ENCODE data around the gene DGKQ.

The DGKQ gene, protein sequence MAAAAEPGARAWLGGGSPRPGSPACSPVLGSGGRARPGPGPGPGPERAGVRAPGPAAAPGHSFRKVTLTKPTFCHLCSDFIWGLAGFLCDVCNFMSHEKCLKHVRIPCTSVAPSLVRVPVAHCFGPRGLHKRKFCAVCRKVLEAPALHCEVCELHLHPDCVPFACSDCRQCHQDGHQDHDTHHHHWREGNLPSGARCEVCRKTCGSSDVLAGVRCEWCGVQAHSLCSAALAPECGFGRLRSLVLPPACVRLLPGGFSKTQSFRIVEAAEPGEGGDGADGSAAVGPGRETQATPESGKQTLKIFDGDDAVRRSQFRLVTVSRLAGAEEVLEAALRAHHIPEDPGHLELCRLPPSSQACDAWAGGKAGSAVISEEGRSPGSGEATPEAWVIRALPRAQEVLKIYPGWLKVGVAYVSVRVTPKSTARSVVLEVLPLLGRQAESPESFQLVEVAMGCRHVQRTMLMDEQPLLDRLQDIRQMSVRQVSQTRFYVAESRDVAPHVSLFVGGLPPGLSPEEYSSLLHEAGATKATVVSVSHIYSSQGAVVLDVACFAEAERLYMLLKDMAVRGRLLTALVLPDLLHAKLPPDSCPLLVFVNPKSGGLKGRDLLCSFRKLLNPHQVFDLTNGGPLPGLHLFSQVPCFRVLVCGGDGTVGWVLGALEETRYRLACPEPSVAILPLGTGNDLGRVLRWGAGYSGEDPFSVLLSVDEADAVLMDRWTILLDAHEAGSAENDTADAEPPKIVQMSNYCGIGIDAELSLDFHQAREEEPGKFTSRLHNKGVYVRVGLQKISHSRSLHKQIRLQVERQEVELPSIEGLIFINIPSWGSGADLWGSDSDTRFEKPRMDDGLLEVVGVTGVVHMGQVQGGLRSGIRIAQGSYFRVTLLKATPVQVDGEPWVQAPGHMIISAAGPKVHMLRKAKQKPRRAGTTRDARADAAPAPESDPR

DNA sequence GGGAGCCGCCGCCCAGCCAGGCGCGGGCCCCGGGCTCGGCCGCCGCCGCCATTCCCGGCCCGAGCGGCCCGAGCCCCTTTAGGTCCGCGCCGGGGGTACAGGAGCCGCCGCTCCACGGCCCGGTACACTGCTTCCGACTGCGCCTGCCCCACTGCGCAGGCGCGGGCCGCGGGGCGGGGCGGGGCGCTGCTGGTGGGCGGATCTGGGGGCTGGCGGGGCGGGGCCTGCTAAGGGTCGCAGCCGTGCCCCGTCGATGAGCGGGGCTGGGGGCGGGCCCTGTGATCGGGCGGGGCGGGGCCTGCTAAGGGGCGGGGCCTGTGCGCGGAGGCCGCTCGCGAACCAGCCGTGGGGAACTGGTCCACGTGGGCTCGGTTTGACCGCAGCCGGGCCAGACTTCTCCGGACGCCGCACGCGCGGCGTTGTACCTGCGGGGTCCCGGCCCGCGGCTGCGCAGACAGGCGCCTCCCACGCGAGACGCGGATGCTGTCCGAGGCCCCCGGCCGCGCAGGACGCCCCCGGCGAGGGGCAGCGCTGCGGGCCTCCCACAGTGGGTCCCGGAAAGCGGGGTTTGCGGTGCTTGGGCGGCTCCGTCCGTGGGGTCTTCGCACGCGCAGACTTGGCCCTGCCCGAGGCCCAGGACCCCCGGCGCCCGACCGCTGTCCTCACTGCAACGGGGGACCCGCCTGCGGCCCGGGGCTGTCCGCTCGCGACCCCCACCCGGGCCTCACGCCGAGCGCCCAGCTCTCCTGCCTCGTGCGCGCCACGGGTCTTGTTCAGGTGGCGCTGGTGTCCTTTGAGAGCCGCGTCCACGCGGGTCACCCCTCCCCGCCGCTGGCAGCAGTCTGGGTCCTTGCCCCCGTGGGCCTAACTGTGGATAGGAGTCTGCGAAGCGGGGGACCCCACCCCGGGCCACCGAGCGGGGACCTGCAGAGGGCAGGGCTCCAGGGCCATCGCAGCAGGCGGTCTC, at the start of gene DGKQ:
TSS of gene DGKQ (minus strand) at position 139 of the 967 bp plus-strand sequence. CDS start at position 52, 87 bp downstream.
- DNase-seq (ENCODE audit: low read depth): peak; percentile 87

- DNase-seq (ENCODE audit: low read depth): no peak
Observed at GRCh38 chr4:1022739-1023066, 49.3 kb upstream of the DGKQ start.

DNA sequence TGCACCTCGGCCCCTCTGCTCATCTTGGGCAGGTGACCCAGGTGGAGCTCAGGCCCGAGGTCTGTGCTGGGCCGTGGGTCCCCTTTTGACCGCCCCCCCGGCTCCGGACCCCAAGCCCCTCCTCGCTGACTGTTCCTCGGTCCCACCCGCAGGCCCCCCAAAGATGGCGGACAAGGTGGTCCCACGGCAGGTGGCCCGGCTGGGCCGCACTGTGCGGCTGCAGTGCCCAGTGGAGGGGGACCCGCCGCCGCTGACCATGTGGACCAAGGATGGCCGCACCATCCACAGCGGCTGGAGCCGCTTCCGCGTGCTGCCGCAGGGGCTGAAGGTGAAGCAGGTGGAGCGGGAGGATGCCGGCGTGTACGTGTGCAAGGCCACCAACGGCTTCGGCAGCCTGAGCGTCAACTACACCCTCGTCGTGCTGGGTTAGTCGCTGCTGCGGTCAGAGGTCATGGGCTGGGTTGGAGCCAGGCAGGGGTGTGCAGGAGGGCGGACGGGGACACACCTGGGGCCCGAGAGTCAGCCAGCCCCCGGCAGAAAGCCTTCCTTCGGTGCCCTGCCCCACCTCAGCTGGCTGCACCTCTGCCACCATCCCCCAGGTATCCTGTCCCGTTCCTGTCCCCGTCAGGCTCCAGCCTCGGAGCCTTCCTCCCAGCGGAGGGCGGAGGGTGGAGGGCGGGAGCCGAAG, 48.8 kb upstream of the DGKQ start:
- no peak for DNase-seq (ENCODE audit: low read depth)

DNA sequence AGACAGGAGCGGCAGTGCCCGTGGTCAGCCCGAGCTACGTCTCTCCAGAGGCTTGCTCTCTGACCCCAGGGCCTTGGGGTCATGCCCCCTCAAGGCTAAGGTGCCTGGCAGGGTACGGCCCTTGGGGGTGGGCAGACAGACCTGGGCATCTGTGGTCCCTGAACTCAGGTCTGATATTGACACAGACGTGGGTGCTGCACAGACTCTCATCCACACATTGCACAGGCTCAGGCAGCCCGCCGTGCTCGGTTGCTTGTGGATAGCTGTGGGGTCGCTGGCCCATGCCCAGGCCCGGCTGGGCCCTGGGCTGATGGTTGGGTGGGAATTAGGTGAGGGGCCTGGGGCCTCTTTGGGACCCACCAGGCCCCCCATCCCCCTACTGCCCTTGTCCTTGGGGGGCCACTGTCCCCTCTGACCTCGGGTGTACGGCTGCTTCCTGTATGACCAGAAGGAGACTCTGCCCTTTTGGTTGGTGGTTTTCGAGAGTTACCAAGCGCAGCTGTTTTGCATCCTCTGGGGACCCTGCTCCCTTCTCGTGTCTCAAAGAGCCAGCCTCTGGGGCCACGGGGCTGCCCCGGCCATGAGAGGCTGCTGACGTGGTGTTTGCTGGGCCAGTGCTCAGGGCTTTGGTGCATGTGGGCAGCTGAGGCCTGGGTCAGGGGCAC, 48.1 kb upstream of the DGKQ start:
- no peak for DNase-seq (ENCODE audit: low read depth)

GRCh38 chr4:1019729-1020470, 46.5 kb upstream of the DGKQ start:
- DNase-seq (ENCODE audit: low read depth): no peak

GRCh38 chr4:1019320-1019719, 46.0 kb upstream of the DGKQ start:
- no peak for DNase-seq (ENCODE audit: low read depth)

DNA sequence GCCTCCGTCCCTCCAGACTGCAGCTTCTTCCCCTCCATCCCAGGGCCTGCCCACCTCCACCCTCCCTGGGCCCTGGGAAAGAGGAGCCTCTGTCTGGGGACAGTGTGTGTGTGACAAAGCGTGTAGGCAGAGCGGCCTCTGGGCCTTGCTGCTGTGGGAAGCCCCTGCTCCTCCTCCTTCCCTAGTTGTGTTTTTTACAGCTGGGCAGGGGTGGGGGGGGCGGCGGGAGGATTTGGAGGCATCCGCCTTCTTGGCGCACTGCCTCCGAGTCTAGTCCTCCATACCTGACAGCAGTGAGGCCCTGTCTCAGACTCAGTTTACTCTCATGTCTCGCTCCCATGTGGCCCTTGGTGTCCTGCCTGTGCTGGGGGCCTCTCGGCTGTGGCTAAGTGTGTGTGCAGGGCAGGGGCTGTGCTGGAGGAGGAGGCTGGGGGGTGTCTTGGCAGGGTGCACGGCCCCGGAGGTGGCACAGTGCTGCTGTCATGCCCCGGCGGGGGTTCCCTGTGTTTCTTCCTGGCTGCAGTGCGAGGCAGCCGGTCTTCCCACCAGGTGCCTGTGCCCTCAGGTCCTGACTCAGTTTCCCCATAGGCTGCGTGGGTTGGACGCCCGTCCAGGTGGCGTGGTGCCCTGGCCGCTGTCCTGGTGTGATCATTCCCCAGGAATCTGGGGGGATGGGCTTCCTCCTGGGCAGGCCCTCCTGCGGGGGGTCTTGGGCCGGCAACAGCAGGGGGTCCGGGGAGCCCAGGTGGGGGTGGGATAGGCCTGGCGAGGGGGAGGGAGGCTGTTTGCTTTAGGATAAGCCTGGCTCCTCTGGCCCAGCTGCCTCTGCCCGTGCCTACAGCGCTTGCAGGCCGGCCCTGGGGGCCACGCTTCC, 45.0 kb upstream of the DGKQ start:
- no peak for DNase-seq (ENCODE audit: low read depth)

DNA sequence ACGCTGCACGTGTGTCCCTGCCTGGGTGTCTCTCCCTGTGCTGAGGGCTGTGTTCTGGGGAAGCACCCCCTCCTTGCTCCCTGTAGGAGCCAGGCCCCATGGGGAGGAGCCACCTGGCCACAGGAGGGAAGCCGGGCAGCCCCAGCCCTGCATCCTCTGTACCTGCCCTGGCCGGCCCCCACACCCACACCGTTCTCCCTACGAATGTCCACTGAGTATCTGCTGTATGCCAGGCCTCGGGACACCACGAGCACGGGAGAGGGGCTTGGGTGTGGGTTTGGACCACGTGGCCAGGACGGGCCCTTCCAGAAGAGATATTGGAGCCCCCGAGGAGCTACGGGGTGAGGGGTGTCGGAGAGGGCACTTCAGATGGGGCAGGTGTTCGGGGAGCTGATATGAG, 44.3 kb upstream of the DGKQ start:
- DNase-seq (ENCODE audit: low read depth): no peak

GRCh38 chr4:1017211-1017610, 43.8 kb upstream of the DGKQ start:
- no peak for DNase-seq (ENCODE audit: low read depth)

DNA sequence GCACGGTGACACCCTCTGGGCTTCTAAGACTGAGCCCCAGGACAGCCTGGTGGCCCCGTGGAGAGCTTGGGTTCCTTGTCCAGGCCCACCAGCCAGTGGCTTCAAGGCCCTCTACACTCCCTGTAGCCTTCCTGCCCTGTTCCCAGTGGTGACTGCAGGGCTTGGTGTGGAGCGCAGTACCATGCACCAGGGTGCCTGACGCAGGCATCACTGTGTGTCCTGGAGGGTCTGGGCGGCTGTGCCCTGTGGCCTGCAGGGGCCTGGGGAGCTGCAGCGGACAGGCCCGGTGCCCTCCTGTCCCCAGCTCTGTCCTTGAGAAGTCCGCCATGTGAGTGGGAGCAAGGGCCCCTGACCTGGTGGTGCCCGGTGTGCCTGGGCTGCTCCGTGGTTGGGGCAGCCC, 42.4 kb upstream of the DGKQ start:
- DNase-seq (ENCODE audit: low read depth): no peak

DNA sequence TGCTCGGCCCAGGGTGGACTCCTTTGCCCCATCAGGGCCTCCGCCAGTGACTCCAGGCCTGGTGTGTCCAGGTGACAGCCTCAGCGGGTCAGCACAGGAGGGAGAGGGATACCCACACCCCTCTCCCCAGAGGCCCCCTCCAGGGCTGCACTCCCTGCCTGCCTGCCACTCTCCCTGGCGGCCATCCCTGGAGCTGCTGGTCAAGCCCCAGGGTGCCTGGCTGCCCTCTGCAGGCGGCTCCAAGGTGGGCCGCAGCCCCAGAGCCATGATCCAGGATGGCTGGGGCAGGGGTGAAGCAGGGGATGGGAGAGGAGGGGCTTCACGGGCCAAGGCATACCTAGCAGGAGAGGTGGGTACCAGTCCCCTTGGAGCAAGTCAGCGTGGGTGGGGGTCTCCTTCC, 41.8 kb upstream of the DGKQ start:
- no peak for DNase-seq (ENCODE audit: low read depth)

GRCh38 chr4:1014291-1015167, 41.2 kb upstream of the DGKQ start:
- no peak for DNase-seq (ENCODE audit: low read depth)

DNA sequence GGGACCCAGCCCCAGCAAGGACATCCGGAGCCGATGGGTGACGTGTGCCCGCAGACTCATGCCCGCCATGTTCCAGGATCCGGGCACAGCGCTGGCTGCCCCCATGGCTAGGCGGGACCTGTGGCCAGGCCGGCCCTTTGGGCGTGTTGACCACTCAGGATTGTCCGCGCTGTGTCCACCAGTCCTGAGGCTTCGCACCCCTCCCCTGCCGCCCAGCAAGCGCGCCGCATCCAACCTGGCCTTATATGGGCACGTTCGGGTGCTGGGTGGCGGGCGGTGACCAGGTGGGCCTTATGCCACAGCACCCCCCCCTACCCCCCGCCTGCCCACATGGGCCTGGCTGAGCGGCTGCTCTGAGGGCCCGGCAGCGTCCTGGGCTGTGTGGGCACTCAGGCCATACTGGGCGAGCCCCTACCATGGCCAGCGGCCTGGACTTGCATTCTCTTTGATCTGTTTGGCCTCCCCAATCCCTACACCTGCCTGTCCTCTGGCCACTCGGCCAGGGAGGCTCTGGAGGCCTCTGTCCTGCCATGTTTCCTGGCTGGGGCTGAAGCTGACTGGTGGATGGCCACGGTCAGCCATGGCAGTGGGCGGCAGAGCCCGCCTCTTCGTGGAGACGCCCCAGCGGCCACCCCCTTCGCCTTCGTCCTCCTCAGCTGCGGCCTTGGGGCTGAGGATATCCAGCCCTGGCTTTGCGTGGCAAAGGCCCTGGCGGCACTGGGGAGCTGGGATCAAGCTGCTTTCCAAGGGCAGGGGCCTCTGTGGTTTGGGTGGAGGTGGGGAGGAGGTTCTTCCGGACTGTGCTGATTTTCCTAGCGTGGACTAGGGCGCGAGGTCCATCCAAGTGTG, 40.1 kb upstream of the DGKQ start:
- no peak for DNase-seq (ENCODE audit: low read depth)

GRCh38 chr4:1012034-1012739, 38.8 kb upstream of the DGKQ start:
- DNase-seq (ENCODE audit: low read depth): peak; percentile 25

DNA sequence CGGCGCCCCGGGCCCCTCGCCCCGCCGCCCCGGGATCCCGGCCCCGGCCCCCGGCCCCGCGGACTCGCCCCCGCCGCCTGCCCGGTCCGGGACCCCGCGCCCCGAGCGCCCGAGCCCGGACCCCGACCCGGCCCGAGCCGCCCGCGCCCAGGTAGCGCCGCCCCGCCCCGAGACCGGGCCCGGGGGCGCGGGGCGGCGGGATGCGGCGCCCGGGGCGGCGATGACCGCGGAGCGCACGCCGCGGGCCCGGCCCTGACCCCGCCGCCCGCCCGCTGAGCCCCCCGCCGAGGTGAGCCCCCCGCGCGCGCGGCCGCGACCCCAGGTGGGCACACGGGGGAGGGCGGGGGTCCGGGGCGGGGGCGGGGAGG, 38.3 kb upstream of the DGKQ start:
- DNase-seq (ENCODE audit: low read depth): no peak

DNA sequence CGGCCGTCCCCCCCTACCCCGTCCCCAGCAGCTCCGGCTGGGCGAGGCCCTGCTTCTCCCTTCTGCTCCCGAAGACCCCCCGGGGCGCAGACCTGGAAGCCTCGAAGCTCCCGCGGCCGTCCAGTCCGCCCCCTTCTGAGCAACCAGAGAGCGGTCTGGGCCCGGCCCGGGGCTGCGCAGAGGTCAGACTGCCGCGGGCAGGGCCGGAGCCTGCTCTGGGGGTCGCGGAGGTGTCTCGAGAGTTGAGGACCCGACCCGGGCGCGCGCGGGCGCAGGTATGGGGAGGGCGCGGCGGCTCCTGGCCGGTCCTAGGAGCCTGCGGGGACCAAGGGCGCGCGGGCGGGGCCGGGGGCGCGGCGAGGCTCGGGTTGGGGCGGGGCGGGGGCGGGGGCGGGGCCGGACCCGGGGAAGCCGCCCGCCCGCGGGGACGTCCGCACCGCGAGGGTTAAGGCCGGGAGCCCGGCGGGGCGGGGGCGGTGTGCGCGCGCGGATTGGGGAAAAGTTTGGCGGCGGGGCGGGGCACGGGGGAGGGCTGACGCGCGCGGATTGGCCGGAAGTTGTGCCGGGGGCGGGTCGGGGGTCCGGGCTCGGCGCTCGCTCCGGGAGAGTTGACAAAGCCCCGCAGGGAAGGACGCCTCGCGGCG, 37.8 kb upstream of the DGKQ start, which contains the start of gene FGFRL1:
TSS of gene FGFRL1 (plus strand) at position 605 of the 644 bp plus-strand sequence. CDS start 860 bp downstream, outside the sequence.
- peak; percentile 95 for DNase-seq (ENCODE audit: low read depth)
